ENCODE measurements around the gene CCR5. TPM values are rescaled to one million over a fixed set of nuclear protein-coding genes. Genes with fewer than 3 reads are reported as not detected.
A peak's percentile ranks its signal among the peaks of the same experiment; 100 is the strongest.

CCR5 gene
- total and polyA plus RNA-seq, 4 donors = 0.06 to 0.75 (median 0.37) TPM

GRCh38 chr3:46365737-46366524, 4.8 kb upstream of the CCR5 start:
- Histone ChIP-seq H3K27ac (ENCODE audit: low read depth in 1 of 2, low read length in 2 of 2) (no peak overlapping the region), H3K36me3 (ENCODE audit: control insufficient read depth in 4 of 4, insufficient read depth in 3 of 4, low read depth in 1 of 4, low read length in 3 of 4) (no peaks in the 10 kb centered on the region), H3K27me3 (ENCODE audit: control insufficient read depth in 4 of 4, insufficient read depth in 4 of 4, low read length in 3 of 4) (no peaks in the 10 kb centered on the region), H3K4me1 (ENCODE audit: control insufficient read depth in 4 of 4, insufficient read depth in 4 of 4, low read length in 3 of 4) (no peaks in the 10 kb centered on the region), H3K9me3 (ENCODE audit: control insufficient read depth in 4 of 4, low read length in 3 of 4) (no peaks in the 10 kb centered on the region), H3K9ac (ENCODE audit: low read depth in 1 of 2, low read length in 2 of 2) (no peak overlapping the region), H3K4me3 (ENCODE audit: low read depth in 1 of 3, low read length in 3 of 3) (no peak overlapping the region)
- TF ChIP-seq EGR1 (IDR thresholded peaks at IDR 0.05; ENCODE audit: low read depth in 2 of 2) = no peak
- no peak for TF ChIP-seq NR2F2 (IDR thresholded peaks at IDR 0.05)
- no peak for TF ChIP-seq HNF4G (IDR thresholded peaks at IDR 0.05)
- no peak for TF ChIP-seq TAF1 (conservative IDR thresholded peaks at IDR 0.05)
- TF ChIP-seq YY1 (IDR thresholded peaks at IDR 0.05) = no peak
- no peak for TF ChIP-seq RXRA (IDR thresholded peaks at IDR 0.05)
- TF ChIP-seq CTCF (IDR thresholded peaks at IDR 0.05; ENCODE audit: low read depth, low read length, missing input control) = no peak
- no peak for TF ChIP-seq ATF3 (IDR thresholded peaks at IDR 0.05)
- TF ChIP-seq SP1 (IDR thresholded peaks at IDR 0.05) = no peak
- TF ChIP-seq FOXA1 (IDR thresholded peaks at IDR 0.05) = no peak
- TF ChIP-seq HNF4A (conservative IDR thresholded peaks at IDR 0.05) = no peak
- no peak for TF ChIP-seq JUND (IDR thresholded peaks at IDR 0.05)
- no peak for TF ChIP-seq FOXA2 (IDR thresholded peaks at IDR 0.05)
- no peak for DNase-seq (ENCODE audit: low spot score)
- WGBS = 94% methylated on average over 5 of the region's 5 CpGs

DNA sequence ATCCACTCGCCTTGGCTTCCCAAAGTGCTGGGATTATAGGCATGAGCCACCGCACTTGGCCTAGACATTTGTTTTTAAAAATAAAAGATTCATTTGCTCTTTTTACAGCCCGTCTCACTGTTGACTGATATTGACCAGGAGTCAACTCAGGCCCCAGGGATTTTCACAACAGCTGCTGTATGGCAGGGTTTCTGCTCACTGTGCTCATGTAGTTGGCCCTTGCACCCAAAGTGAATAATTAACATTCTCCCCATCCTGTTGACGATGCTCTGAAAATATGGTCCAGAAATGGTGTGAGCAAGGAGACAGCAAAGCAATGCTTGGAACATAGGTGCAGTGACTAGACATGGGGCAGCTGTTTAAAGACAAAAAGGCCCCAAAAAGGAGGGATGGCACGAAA, 2.9 kb upstream of the CCR5 start:
- no peak for DNase-seq (ENCODE audit: low spot score)
- no peak overlapping the region for H3K27ac ChIP-seq (ENCODE audit: low read depth in 1 of 2, low read length in 2 of 2)

GRCh38 chr3:46368569-46368968, 2.2 kb upstream of the CCR5 start:
- Histone ChIP-seq H3K27ac (ENCODE audit: low read depth in 1 of 2, low read length in 2 of 2) (no peak overlapping the region), H3K36me3 (ENCODE audit: control insufficient read depth in 4 of 4, insufficient read depth in 3 of 4, low read depth in 1 of 4, low read length in 3 of 4) (no peaks in the 10 kb centered on the region), H3K4me3 (ENCODE audit: low read depth in 1 of 3, low read length in 3 of 3) (no peak overlapping the region), H3K9me3 (ENCODE audit: control insufficient read depth in 4 of 4, low read length in 3 of 4) (no peaks in the 10 kb centered on the region), H3K4me1 (ENCODE audit: control insufficient read depth in 4 of 4, insufficient read depth in 4 of 4, low read length in 3 of 4) (peaks cover 0 to 2% (median 0%) of the 10 kb centered on the region in 4 donors), H3K9ac (ENCODE audit: low read depth in 1 of 2, low read length in 2 of 2) (no peak overlapping the region), H3K27me3 (ENCODE audit: control insufficient read depth in 4 of 4, insufficient read depth in 4 of 4, low read length in 3 of 4) (peaks cover 0 to 1% (median 0%) of the 10 kb centered on the region in 4 donors)
- DNase-seq (ENCODE audit: low spot score) = peak; percentile 40
- 52% methylated on average over 7 of the region's 7 CpGs for WGBS
- TF ChIP-seq RAD21 (IDR thresholded peaks at IDR 0.05) (peak; percentile 62 to 74), CTCF (IDR thresholded peaks at IDR 0.05; ENCODE audit: low read depth, low read length, missing input control) (peak; percentile 22), RXRA (IDR thresholded peaks at IDR 0.05) (no peak)

More for the DNA sequence above, 2.9 kb upstream of the CCR5 start:
- 51% methylated on average over 5 of the region's 5 CpGs for WGBS
- H3K4me1 ChIP-seq (ENCODE audit: control insufficient read depth in 4 of 4, insufficient read depth in 4 of 4, low read length in 3 of 4) = no peaks in the 10 kb centered on the region
- H3K9me3 ChIP-seq (ENCODE audit: control insufficient read depth in 4 of 4, low read length in 3 of 4) = no peaks in the 10 kb centered on the region
- H3K4me3 ChIP-seq (ENCODE audit: low read depth in 1 of 3, low read length in 3 of 3) = no peak overlapping the region
- no peak for TF ChIP-seq JUND (IDR thresholded peaks at IDR 0.05)
- TF ChIP-seq, protein P1, sequence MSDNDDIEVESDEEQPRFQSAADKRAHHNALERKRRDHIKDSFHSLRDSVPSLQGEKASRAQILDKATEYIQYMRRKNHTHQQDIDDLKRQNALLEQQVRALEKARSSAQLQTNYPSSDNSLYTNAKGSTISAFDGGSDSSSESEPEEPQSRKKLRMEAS (IDR thresholded peaks at IDR 0.05) = no peak
- TF ChIP-seq HNF4A (conservative IDR thresholded peaks at IDR 0.05) = peak in 1 of 2 donors; percentile 7
- no peaks in the 10 kb centered on the region for H3K27me3 ChIP-seq (ENCODE audit: control insufficient read depth in 4 of 4, insufficient read depth in 4 of 4, low read length in 3 of 4)
- no peaks in the 10 kb centered on the region for H3K36me3 ChIP-seq (ENCODE audit: control insufficient read depth in 4 of 4, insufficient read depth in 3 of 4, low read depth in 1 of 4, low read length in 3 of 4)
- H3K9ac ChIP-seq (ENCODE audit: low read depth in 1 of 2, low read length in 2 of 2) = no peak overlapping the region
